Gastrocnemius medialis (tissue), 4 donors: ENCODE data around the gene CIT.
"Not testable (repeated sequence)": the region's sequence is repeated elsewhere in the genome, so short reads cannot be mapped to it uniquely, and the experiment has no call there.

Experiments used
- POLR2A ChIP-seq, 2 donors: fragments of 450-650 bp; IDR thresholded peaks; one replicate each; pipeline ENCODE4 v1.6.1; 2017; ENCODE audit warnings: antibody characterized with exemption in 2 of 2, mild to moderate bottlenecking in 2 of 2, moderate library complexity in 2 of 2
- TF ChIP-seq, protein P1 (sequence below), 5 experiments: fragments of 450-650 bp in 3 of 5; fragments of 200-600 bp in 2 of 5; sonication (generic) in 2 of 5; IDR thresholded peaks in 4 of 5; conservative IDR thresholded peaks in 1 of 5; 1 replicate in 4 of 5; 2 replicates in 1 of 5; pipeline ENCODE4 v1.5.1; 2016 to 2019; ENCODE audit warnings: antibody characterized with exemption in 5 of 5, mild to moderate bottlenecking in 3 of 5, moderate library complexity in 3 of 5

DNA sequence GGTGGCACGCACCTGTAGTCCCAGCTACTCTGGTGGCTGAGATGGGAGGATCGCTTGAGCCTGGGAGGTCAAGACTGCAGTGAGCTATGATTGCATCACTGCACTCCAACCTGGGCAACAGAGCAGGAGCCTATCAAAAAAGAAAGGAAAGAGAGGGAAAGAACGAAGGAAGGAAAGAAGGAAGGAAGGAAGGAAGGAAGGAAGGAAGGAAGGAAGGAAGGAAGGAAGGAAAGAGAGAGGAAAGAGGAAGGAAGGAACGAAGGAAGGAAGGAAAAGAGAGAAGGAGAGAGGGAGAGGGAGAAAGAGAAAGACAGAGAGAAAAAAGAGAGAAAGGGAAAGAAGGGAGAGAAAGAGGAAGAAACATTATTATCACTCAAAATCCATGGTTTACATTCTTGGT, 6.7 kb upstream of the CIT start:
- not testable (repeated sequence) for TF ChIP-seq POLR2A (IDR thresholded peaks at IDR 0.05)
- TF ChIP-seq, protein P1, sequence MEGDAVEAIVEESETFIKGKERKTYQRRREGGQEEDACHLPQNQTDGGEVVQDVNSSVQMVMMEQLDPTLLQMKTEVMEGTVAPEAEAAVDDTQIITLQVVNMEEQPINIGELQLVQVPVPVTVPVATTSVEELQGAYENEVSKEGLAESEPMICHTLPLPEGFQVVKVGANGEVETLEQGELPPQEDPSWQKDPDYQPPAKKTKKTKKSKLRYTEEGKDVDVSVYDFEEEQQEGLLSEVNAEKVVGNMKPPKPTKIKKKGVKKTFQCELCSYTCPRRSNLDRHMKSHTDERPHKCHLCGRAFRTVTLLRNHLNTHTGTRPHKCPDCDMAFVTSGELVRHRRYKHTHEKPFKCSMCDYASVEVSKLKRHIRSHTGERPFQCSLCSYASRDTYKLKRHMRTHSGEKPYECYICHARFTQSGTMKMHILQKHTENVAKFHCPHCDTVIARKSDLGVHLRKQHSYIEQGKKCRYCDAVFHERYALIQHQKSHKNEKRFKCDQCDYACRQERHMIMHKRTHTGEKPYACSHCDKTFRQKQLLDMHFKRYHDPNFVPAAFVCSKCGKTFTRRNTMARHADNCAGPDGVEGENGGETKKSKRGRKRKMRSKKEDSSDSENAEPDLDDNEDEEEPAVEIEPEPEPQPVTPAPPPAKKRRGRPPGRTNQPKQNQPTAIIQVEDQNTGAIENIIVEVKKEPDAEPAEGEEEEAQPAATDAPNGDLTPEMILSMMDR (IDR thresholded peaks at IDR 0.05 in 4 of 5, conservative IDR thresholded peaks at IDR 0.05 in 1 of 5), result not testable (repeated sequence)
